ENCODE results near the gene STRC.
"Not testable (repeated sequence)": the region's sequence is repeated elsewhere in the genome, so short reads cannot be mapped to it uniquely, and the experiment has no call there.

STRC gene

GRCh38 chr15:43618700-43619099 is at the start of gene STRC:
STRC (minus strand) TSS chr15:43618800; CDS start chr15:43618722, 78 bp downstream.
- H3K36me3 ChIP-seq (ENCODE audit: insufficient read depth); H3K4me3 ChIP-seq (IDR thresholded peaks at IDR 0.05; ENCODE audit: insufficient read depth, low read depth, low read length); H4K20me1 ChIP-seq (ENCODE audit: insufficient read depth); H2AFZ ChIP-seq (ENCODE audit: low read depth); H3K4me2 ChIP-seq; H3K9ac ChIP-seq; H3K27me3 ChIP-seq (ENCODE audit: insufficient read depth, low read depth); H3K27ac ChIP-seq; H3K79me2 ChIP-seq (ENCODE audit: insufficient read depth, low read depth); H3K4me1 ChIP-seq (ENCODE audit: low read depth, poor library complexity, severe bottlenecking): not testable (repeated sequence)

- not testable (repeated sequence) for H3K79me2 ChIP-seq (ENCODE audit: insufficient read depth, low read depth); H3K4me1 ChIP-seq (ENCODE audit: low read depth, poor library complexity, severe bottlenecking); H3K4me3 ChIP-seq (IDR thresholded peaks at IDR 0.05; ENCODE audit: insufficient read depth, low read depth, low read length); H3K27me3 ChIP-seq (ENCODE audit: insufficient read depth, low read depth); H3K4me2 ChIP-seq; H3K36me3 ChIP-seq (ENCODE audit: insufficient read depth); H2AFZ ChIP-seq (ENCODE audit: low read depth); H3K9ac ChIP-seq; H4K20me1 ChIP-seq (ENCODE audit: insufficient read depth); H3K27ac ChIP-seq
Observed at GRCh38 chr15:43666177-43666576, 47.6 kb upstream of the STRC start.

DNA sequence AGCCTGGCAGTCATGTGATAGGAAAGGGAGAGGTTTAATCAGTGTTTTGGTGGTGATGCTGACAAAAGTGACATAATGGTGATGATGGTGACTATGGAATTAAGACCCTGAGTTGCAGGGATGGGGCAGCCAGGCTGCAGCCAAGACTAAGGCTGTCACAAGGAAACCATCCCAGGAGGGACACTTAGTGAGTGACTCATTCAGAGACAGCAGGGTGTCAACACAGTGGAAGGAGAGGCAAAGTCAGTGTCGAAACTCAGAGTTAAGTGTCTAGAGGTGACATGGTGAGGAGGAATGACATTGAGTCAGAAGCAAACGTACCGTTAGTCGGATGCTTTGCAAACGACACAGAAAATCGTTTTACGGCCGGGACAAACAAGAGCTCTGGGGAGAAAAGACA is 44.7 kb upstream of the STRC start:
- H3K4me2 ChIP-seq; H3K79me2 ChIP-seq (ENCODE audit: insufficient read depth, low read depth); H4K20me1 ChIP-seq (ENCODE audit: insufficient read depth); H2AFZ ChIP-seq (ENCODE audit: low read depth); H3K27ac ChIP-seq; H3K27me3 ChIP-seq (ENCODE audit: insufficient read depth, low read depth); H3K4me3 ChIP-seq (IDR thresholded peaks at IDR 0.05; ENCODE audit: insufficient read depth, low read depth, low read length); H3K9ac ChIP-seq; H3K4me1 ChIP-seq (ENCODE audit: low read depth, poor library complexity, severe bottlenecking); H3K36me3 ChIP-seq (ENCODE audit: insufficient read depth): not testable (repeated sequence)

DNA sequence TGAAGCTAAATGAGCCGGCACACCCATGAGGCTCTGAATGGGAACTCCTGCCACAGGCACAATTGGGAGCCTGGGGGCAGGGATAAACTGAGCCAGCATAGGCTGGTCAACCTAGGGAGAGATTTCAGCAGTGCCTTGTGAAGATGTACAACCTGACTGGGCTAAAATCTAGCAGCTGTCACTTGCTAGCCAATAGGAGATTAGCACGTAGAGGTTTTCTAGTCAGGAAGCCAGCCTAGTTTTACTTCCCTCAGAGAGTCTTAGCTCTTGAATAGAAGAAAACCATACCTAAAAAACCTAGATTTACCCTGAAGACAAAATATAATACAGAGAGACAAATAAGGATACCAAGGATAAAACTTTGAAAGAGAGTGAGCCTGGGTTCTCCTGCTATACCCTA is 43.7 kb upstream of the STRC start:
- not testable (repeated sequence) for H2AFZ ChIP-seq (ENCODE audit: low read depth); H3K4me3 ChIP-seq (IDR thresholded peaks at IDR 0.05; ENCODE audit: insufficient read depth, low read depth, low read length); H3K9ac ChIP-seq; H3K4me2 ChIP-seq; H4K20me1 ChIP-seq (ENCODE audit: insufficient read depth); H3K79me2 ChIP-seq (ENCODE audit: insufficient read depth, low read depth); H3K4me1 ChIP-seq (ENCODE audit: low read depth, poor library complexity, severe bottlenecking); H3K27me3 ChIP-seq (ENCODE audit: insufficient read depth, low read depth); H3K27ac ChIP-seq; H3K36me3 ChIP-seq (ENCODE audit: insufficient read depth)

GRCh38 chr15:43659727-43660126 is 41.1 kb upstream of the STRC start:
- not testable (repeated sequence) for H3K4me3 ChIP-seq (IDR thresholded peaks at IDR 0.05; ENCODE audit: insufficient read depth, low read depth, low read length); H3K4me1 ChIP-seq (ENCODE audit: low read depth, poor library complexity, severe bottlenecking); H3K9ac ChIP-seq; H3K79me2 ChIP-seq (ENCODE audit: insufficient read depth, low read depth); H3K36me3 ChIP-seq (ENCODE audit: insufficient read depth); H3K4me2 ChIP-seq; H4K20me1 ChIP-seq (ENCODE audit: insufficient read depth); H2AFZ ChIP-seq (ENCODE audit: low read depth); H3K27me3 ChIP-seq (ENCODE audit: insufficient read depth, low read depth); H3K27ac ChIP-seq

DNA sequence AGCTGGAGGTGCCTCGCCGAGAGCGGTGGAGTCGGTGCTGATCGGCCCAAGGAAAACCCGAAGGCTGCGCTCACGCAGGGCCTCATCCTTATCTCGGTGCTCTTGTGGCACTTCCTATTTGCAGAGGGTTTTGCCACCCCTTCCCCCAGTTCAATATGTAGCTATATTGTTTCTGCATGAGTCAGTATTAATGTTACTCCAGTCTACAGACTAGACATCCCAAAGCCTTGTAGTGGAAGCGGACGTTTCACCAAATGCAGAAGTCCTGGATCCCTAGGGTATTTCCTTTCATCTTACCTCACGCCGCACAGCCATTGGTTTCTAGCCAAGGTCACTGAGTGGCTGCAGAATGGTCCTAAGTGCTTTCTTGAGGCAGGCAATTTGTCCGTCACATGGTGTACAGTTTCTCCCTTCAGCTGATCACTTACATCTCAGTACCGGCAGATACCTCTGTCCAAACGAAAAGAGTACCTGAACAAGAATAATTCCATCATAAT is 30.9 kb upstream of the STRC start:
- H3K9ac ChIP-seq; H3K4me1 ChIP-seq (ENCODE audit: low read depth, poor library complexity, severe bottlenecking); H3K27ac ChIP-seq; H3K79me2 ChIP-seq (ENCODE audit: insufficient read depth, low read depth); H3K27me3 ChIP-seq (ENCODE audit: insufficient read depth, low read depth); H4K20me1 ChIP-seq (ENCODE audit: insufficient read depth); H3K4me3 ChIP-seq (IDR thresholded peaks at IDR 0.05; ENCODE audit: insufficient read depth, low read depth, low read length); H3K36me3 ChIP-seq (ENCODE audit: insufficient read depth); H2AFZ ChIP-seq (ENCODE audit: low read depth); H3K4me2 ChIP-seq: not testable (repeated sequence)

GRCh38 chr15:43648649-43649429 is 30.2 kb upstream of the STRC start, which contains the start of gene CATSPER2:
CATSPER2 (minus strand) TSS chr15:43648844; CDS start chr15:43648061, 783 bp downstream.
- H2AFZ ChIP-seq (ENCODE audit: low read depth) = no peak within 1 kb of the TSS
- no peak within 1 kb of the TSS for H3K4me3 ChIP-seq (IDR thresholded peaks at IDR 0.05; ENCODE audit: insufficient read depth, low read depth, low read length)
- TF ChIP-seq, protein P1, sequence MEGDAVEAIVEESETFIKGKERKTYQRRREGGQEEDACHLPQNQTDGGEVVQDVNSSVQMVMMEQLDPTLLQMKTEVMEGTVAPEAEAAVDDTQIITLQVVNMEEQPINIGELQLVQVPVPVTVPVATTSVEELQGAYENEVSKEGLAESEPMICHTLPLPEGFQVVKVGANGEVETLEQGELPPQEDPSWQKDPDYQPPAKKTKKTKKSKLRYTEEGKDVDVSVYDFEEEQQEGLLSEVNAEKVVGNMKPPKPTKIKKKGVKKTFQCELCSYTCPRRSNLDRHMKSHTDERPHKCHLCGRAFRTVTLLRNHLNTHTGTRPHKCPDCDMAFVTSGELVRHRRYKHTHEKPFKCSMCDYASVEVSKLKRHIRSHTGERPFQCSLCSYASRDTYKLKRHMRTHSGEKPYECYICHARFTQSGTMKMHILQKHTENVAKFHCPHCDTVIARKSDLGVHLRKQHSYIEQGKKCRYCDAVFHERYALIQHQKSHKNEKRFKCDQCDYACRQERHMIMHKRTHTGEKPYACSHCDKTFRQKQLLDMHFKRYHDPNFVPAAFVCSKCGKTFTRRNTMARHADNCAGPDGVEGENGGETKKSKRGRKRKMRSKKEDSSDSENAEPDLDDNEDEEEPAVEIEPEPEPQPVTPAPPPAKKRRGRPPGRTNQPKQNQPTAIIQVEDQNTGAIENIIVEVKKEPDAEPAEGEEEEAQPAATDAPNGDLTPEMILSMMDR (conservative IDR thresholded peaks at IDR 0.05; ENCODE audit: low read depth, low read length) = no peak
- H3K79me2 ChIP-seq (ENCODE audit: insufficient read depth, low read depth) = no peaks in the 10 kb centered on the region
- H3K4me2 ChIP-seq = no peak within 1 kb of the TSS
- H3K27me3 ChIP-seq (ENCODE audit: insufficient read depth, low read depth) = no peaks in the 10 kb centered on the region
- H4K20me1 ChIP-seq (ENCODE audit: insufficient read depth) = no peaks in the 10 kb centered on the region
- no peaks in the 10 kb centered on the region for H3K4me1 ChIP-seq (ENCODE audit: low read depth, poor library complexity, severe bottlenecking)
- no peaks in the 10 kb centered on the region for H3K36me3 ChIP-seq (ENCODE audit: insufficient read depth)
- no peak within 1 kb of the TSS for H3K9ac ChIP-seq
- H3K27ac ChIP-seq = no peak within 1 kb of the TSS

GRCh38 chr15:43638464-43639204 is 20.0 kb upstream of the STRC start:
- not testable (repeated sequence) for H3K27ac ChIP-seq; H3K36me3 ChIP-seq (ENCODE audit: insufficient read depth); H4K20me1 ChIP-seq (ENCODE audit: insufficient read depth); H3K27me3 ChIP-seq (ENCODE audit: insufficient read depth, low read depth); H3K4me3 ChIP-seq (IDR thresholded peaks at IDR 0.05; ENCODE audit: insufficient read depth, low read depth, low read length); H3K4me2 ChIP-seq; H3K9ac ChIP-seq; H3K79me2 ChIP-seq (ENCODE audit: insufficient read depth, low read depth); H3K4me1 ChIP-seq (ENCODE audit: low read depth, poor library complexity, severe bottlenecking); H2AFZ ChIP-seq (ENCODE audit: low read depth)

DNA sequence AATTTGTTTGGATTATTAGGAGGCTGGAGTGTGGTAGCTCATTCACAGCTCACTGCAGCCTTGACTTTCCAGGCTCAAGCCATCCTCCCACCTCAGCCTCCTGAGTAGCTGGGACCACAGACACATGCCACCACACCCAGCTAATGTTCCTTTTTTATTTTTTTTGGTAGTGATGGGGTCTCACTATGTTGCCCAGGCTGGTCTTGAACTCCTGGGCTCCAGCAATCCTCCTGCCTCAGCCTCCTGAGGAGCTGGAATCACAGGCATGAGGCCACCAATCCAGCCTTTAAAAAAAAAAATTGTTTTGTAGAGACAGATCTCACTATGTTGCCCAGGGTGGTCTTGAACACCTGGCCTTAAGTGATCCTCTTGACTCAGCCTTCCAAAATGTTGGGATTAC is 8.3 kb upstream of the STRC start:
- not testable (repeated sequence) for H4K20me1 ChIP-seq (ENCODE audit: insufficient read depth); H2AFZ ChIP-seq (ENCODE audit: low read depth); H3K27ac ChIP-seq; H3K4me1 ChIP-seq (ENCODE audit: low read depth, poor library complexity, severe bottlenecking); H3K4me2 ChIP-seq; H3K79me2 ChIP-seq (ENCODE audit: insufficient read depth, low read depth); H3K27me3 ChIP-seq (ENCODE audit: insufficient read depth, low read depth); H3K36me3 ChIP-seq (ENCODE audit: insufficient read depth); H3K4me3 ChIP-seq (IDR thresholded peaks at IDR 0.05; ENCODE audit: insufficient read depth, low read depth, low read length); H3K9ac ChIP-seq

Data from KMS-11 (cell line).